H1 (cell line): ENCODE measurements around the gene CEP170. TPM values are rescaled to one million over a fixed set of nuclear protein-coding genes. Genes with fewer than 3 reads are reported as not detected.

ENCODE experiments used
- CTCF ChIA-PET: fragments of 300-600 bp; sonication (Branson Sonifier 250); formaldehyde crosslinking; loops from one replicate; lab custom pipeline; 2021; ENCODE audit not compliant: partially characterized antibody; lab: Charles Lee
- POLR2A ChIA-PET: fragments of 300-600 bp; sonication (Branson Sonifier 250); formaldehyde crosslinking; loops from one replicate; lab custom pipeline; 2021; ENCODE audit warnings: inconsistent platforms; ENCODE audit not compliant: partially characterized antibody; lab: Charles Lee
- DNase-seq, 2 experiments: peaks; one replicate each; pipeline versions ENCODE4 v3.0.0 to v3.0.0-alpha.2; 2010 to 2022; ENCODE audit warnings: low spot score in 2 of 2, low read depth in 1 of 2, mixed read lengths in 1 of 2
- FAIRE-seq: peaks from 2 replicates; lab custom pipeline; 2011; peaks lifted over from hg19 to GRCh38; lab: Jason Lieb, UNC
- H2AFZ ChIP-seq: 2 replicates; pipeline ENCODE4 v1.8.1; 2012; ENCODE audit warnings: low read length, inconsistent platforms
- H2AK5ac ChIP-seq: 2 replicates; pipeline ENCODE4 v1.6.1; 2013; ENCODE audit warnings: low read depth, low read length
- H2BK120ac ChIP-seq: replicated peaks from 2 replicates; pipeline ENCODE3; 2013; ENCODE audit warnings: low read depth, low read length, inconsistent platforms
- H2BK12ac ChIP-seq: 2 replicates; pipeline ENCODE4 v1.6.1; 2013; ENCODE audit warnings: low read depth, low read length
- H2BK15ac ChIP-seq: 2 replicates; pipeline ENCODE4 v1.6.1; 2013; ENCODE audit warnings: low read length
- H2BK20ac ChIP-seq: 2 replicates; pipeline ENCODE4 v1.6.1; 2013; ENCODE audit warnings: low read length
- H2BK5ac ChIP-seq: 2 replicates; pipeline ENCODE4 v1.6.1; 2013; ENCODE audit warnings: low read depth, low read length
- H3K14ac ChIP-seq: 2 replicates; pipeline ENCODE4 v1.6.1; 2013; ENCODE audit warnings: inconsistent platforms; ENCODE audit not compliant: insufficient read length
- H3K18ac ChIP-seq: 2 replicates; pipeline ENCODE4 v1.6.1; 2013; ENCODE audit warnings: low read length; ENCODE audit errors: extremely low read depth
- H3K23ac ChIP-seq: 2 replicates; pipeline ENCODE4 v1.6.1; 2013; ENCODE audit warnings: inconsistent platforms; ENCODE audit not compliant: insufficient read length
- H3K23me2 ChIP-seq: 2 replicates; pipeline ENCODE4 v1.6.1; 2013; ENCODE audit warnings: low read depth, low read length
- H3K27ac ChIP-seq: 2 replicates; pipeline ENCODE4 v1.6.1; 2011; ENCODE audit warnings: low read depth, low read length, inconsistent platforms
- H3K27me3 ChIP-seq, 4 experiments: replicated peaks in 1 of 4; 1 replicate in 1 of 4; 2 replicates in 3 of 4; pipeline versions ENCODE4 v1.6.1 to v1.8.1; 2011 to 2013; ENCODE audit warnings: low read length in 3 of 4, mild to moderate bottlenecking in 3 of 4, inconsistent platforms in 2 of 4, mixed read lengths in 2 of 4, moderate library complexity in 1 of 4; ENCODE audit not compliant: control insufficient read depth in 3 of 4, insufficient read depth in 3 of 4; ENCODE audit errors: extremely low read depth in 1 of 4
- H3K36me3 ChIP-seq, 4 experiments: 2 replicates each; pipeline versions ENCODE4 v1.6.1 to v1.8.1; 2011 to 2013; ENCODE audit warnings: mild to moderate bottlenecking in 4 of 4, low read length in 3 of 4, moderate library complexity in 2 of 4, control low read depth in 1 of 4, inconsistent platforms in 1 of 4; ENCODE audit not compliant: insufficient read depth in 4 of 4, control insufficient read depth in 2 of 4
- H3K4ac ChIP-seq: replicated peaks from 2 replicates; pipeline ENCODE3; 2013; ENCODE audit warnings: low read length, low read depth, mixed read lengths, inconsistent platforms; ENCODE audit not compliant: insufficient read length
- H3K4me1 ChIP-seq, 4 experiments: replicated peaks in 1 of 4; 1 replicate in 1 of 4; 2 replicates in 3 of 4; pipeline versions ENCODE4 v1.6.1 to v1.8.1; 2011 to 2013; ENCODE audit warnings: low read length in 3 of 4, inconsistent platforms in 2 of 4, mixed read lengths in 1 of 4; ENCODE audit not compliant: insufficient read depth in 4 of 4, control insufficient read depth in 3 of 4
- H3K4me2 ChIP-seq, 2 experiments: 2 replicates each; pipeline versions ENCODE4 v1.6.1 to v1.8.1; 2011 to 2013; ENCODE audit warnings: low read depth in 2 of 2, low read length in 2 of 2, control low read depth in 1 of 2, inconsistent platforms in 1 of 2, mild to moderate bottlenecking in 1 of 2; ENCODE audit not compliant: insufficient read depth in 1 of 2
- H3K4me3 ChIP-seq, 4 experiments: fragments of 200-600, 300-600 bp in 1 of 4; sonication (generic), shearing (Covaris generic), sonication (Bioruptor Twin) in 1 of 4; 2 replicates each; pipeline versions ENCODE4 v1.5.1 to v1.8.1; 2011 to 2016; ENCODE audit warnings: low read length in 4 of 4, low read depth in 3 of 4, control low read depth in 2 of 4, inconsistent platforms in 2 of 4, mild to moderate bottlenecking in 2 of 4, mixed read lengths in 1 of 4, moderate library complexity in 1 of 4; ENCODE audit not compliant: insufficient read depth in 2 of 4; ENCODE audit errors: extremely low read depth in 1 of 4
- H3K56ac ChIP-seq: replicated peaks from 2 replicates; pipeline ENCODE3; 2013; ENCODE audit warnings: low read depth, mild to moderate bottlenecking, mixed read lengths, low read length, inconsistent platforms; ENCODE audit not compliant: insufficient read length
- H3K79me1 ChIP-seq: 2 replicates; pipeline ENCODE4 v1.6.1; 2013; ENCODE audit warnings: low read depth, low read length, control low read depth
- H3K79me2 ChIP-seq, 2 experiments: 2 replicates each; pipeline versions ENCODE4 v1.6.1 to v1.8.1; 2012 to 2013; ENCODE audit warnings: low read length in 2 of 2, mild to moderate bottlenecking in 2 of 2, inconsistent platforms in 1 of 2; ENCODE audit not compliant: insufficient read depth in 2 of 2, control insufficient read depth in 1 of 2
- H3K9ac ChIP-seq, 4 experiments: replicated peaks in 1 of 4; 1 replicate in 1 of 4; 2 replicates in 3 of 4; pipeline versions ENCODE4 v1.6.1 to v1.8.1; 2011 to 2013; ENCODE audit warnings: low read depth in 3 of 4, low read length in 3 of 4, control low read depth in 2 of 4, mild to moderate bottlenecking in 2 of 4, moderate library complexity in 2 of 4, inconsistent platforms in 1 of 4; ENCODE audit errors: extremely low read depth in 1 of 4
- H3K9me3 ChIP-seq, 2 experiments: 2 replicates each; pipeline versions ENCODE4 v1.6.1 to v1.8.1; 2012 to 2013; ENCODE audit warnings: mild to moderate bottlenecking in 2 of 2, moderate library complexity in 2 of 2, control low read depth in 1 of 2, inconsistent platforms in 1 of 2, low read depth in 1 of 2, low read length in 1 of 2, mixed read lengths in 1 of 2; ENCODE audit not compliant: insufficient read depth in 2 of 2
- H4K20me1 ChIP-seq, 2 experiments: replicated peaks in 1 of 2; 2 replicates each; pipeline versions ENCODE3 to v1.8.1; 2011 to 2013; ENCODE audit warnings: inconsistent platforms in 2 of 2, low read length in 2 of 2, mild to moderate bottlenecking in 1 of 2; ENCODE audit not compliant: insufficient read depth in 2 of 2, control insufficient read depth in 1 of 2
- H4K5ac ChIP-seq: 2 replicates; pipeline ENCODE4 v1.6.1; 2013; ENCODE audit warnings: low read length, low read depth, mixed read lengths, inconsistent platforms; ENCODE audit not compliant: insufficient read length
- H4K8ac ChIP-seq: 2 replicates; pipeline ENCODE4 v1.8.0; 2013; ENCODE audit warnings: mild to moderate bottlenecking, moderate library complexity, low read length, inconsistent platforms; ENCODE audit not compliant: insufficient read depth; ENCODE audit errors: extremely low read depth
- H4K91ac ChIP-seq: replicated peaks from 2 replicates; pipeline ENCODE3; 2013; ENCODE audit warnings: low read length, mixed read lengths, inconsistent platforms; ENCODE audit not compliant: insufficient read length
- CEBPB ChIP-seq: IDR thresholded peaks from 2 replicates; pipeline ENCODE4 v1.6.1; 2012; ENCODE audit warnings: low read depth, low read length
- CHD2 ChIP-seq: IDR thresholded peaks from 2 replicates; pipeline ENCODE4 v1.6.1; 2012; ENCODE audit warnings: low read length, improper control_type of control experiment
- CTBP2 ChIP-seq: IDR thresholded peaks from 2 replicates; pipeline ENCODE4 v1.7.0; 2011; ENCODE audit warnings: borderline replicate concordance, mild to moderate bottlenecking, moderate library complexity, mixed read lengths, low read length; ENCODE audit not compliant: insufficient read depth, insufficient read length
- GTF2F1 ChIP-seq: IDR thresholded peaks from 2 replicates; pipeline ENCODE4 v1.6.1; 2012; ENCODE audit warnings: low read depth, low read length, improper control_type of control experiment, borderline replicate concordance
- HDAC2 ChIP-seq, 2 experiments: fragments of 300-600 bp in 1 of 2; sonication (generic) in 1 of 2; IDR thresholded peaks; 2 replicates each; pipeline ENCODE4 v1.6.1; 2011 to 2012; ENCODE audit warnings: low read depth in 2 of 2, low read length in 2 of 2, mild to moderate bottlenecking in 2 of 2, moderate library complexity in 2 of 2, borderline replicate concordance in 1 of 2, inconsistent platforms in 1 of 2
- JUN ChIP-seq: IDR thresholded peaks from 2 replicates; pipeline ENCODE4 v1.6.1; 2011; ENCODE audit warnings: low read depth, mild to moderate bottlenecking, improper control_type of control experiment, low read length
- PHF8 ChIP-seq: fragments of 200-600 bp; sonication (generic); conservative IDR thresholded peaks from 2 replicates; pipeline ENCODE4 v1.7.1; 2012; ENCODE audit warnings: low read depth, mild to moderate bottlenecking, inconsistent platforms, low read length, moderate library complexity
- RAD21 ChIP-seq, 2 experiments: IDR thresholded peaks in 1 of 2; conservative IDR thresholded peaks in 1 of 2; 2 replicates each; pipeline ENCODE4 v1.6.1; 2011; ENCODE audit warnings: low read depth in 2 of 2, low read length in 2 of 2, improper control_type of control experiment in 1 of 2, inconsistent platforms in 1 of 2, mild to moderate bottlenecking in 1 of 2, moderate library complexity in 1 of 2
- SIRT6 ChIP-seq: IDR thresholded peaks from one replicate; pipeline ENCODE4 v1.7.1; 2012; ENCODE audit warnings: low read length, inconsistent platforms
- SP1 ChIP-seq: IDR thresholded peaks from 2 replicates; pipeline ENCODE4 v1.6.1; 2011; ENCODE audit warnings: low read depth, low read length
- TAF7 ChIP-seq: optimal IDR thresholded peaks from 2 replicates; pipeline ENCODE3; 2011; ENCODE audit warnings: low read depth, mild to moderate bottlenecking, inconsistent platforms, low read length, moderate library complexity, borderline replicate concordance
- TBP ChIP-seq: IDR thresholded peaks from 2 replicates; pipeline ENCODE4 v1.6.1; 2011; ENCODE audit warnings: low read depth, low read length, improper control_type of control experiment
- WGBS, 2 experiments: shearing (Covaris generic) in 1 of 2; methylation state at CpG; one replicate each; pipeline versions ENCODE4 v1.1.6 to v1.1.7; 2013 to 2015; ENCODE audit warnings: low lambda C conversion rate in 2 of 2, mixed read lengths in 2 of 2, inconsistent platforms in 1 of 2, low coverage in 1 of 2, missing lambda C conversion rate in 1 of 2; ENCODE audit not compliant: insufficient replicate concordance in 2 of 2, insufficient coverage in 1 of 2, insufficient read length in 1 of 2; ENCODE audit errors: extremely low coverage in 1 of 2, missing lambda C conversion rate in 1 of 2; 5-methylcytosine and 5-hydroxymethylcytosine counted together
- polyA plus RNA-seq, 7 experiments: library from polyadenylated mRNA; depleted of rRNA in 3 of 7; stranded (reverse) in 5 of 7; unstranded in 2 of 7; fragments of >200 nt in 5 of 7; fragments of 200-250 nt in 2 of 7; gene quantifications; 1 replicate in 5 of 7; 2 replicates in 1 of 7; 4 replicates in 1 of 7; pipeline versions ENCODE4 v1.2.1 to v1.2.3, GENCODE V29; 2011 to 2013; ENCODE audit warnings: missing spikeins in 2 of 7, mixed read lengths in 2 of 7
- total RNA-seq: library from RNA; stranded (reverse); fragmentation: NEBNext Ultra II Directional; extraction: Animal tissue kit (Norgen Biotek cat#: 25700); gene quantifications from 2 replicates; pipeline ENCODE4 v1.2.1, GENCODE V29; 2021
- TF ChIP-seq, protein P1 (sequence below): IDR thresholded peaks from 2 replicates; pipeline ENCODE4 v1.6.1; 2012; ENCODE audit warnings: inconsistent platforms

Gene CEP170
- total and polyA plus RNA-seq, 2 of the 8 experiments (the other 6 are each of a cell fraction or from before 2014, with no cell fraction given): 33.1 to 97.2 TPM

DNA sequence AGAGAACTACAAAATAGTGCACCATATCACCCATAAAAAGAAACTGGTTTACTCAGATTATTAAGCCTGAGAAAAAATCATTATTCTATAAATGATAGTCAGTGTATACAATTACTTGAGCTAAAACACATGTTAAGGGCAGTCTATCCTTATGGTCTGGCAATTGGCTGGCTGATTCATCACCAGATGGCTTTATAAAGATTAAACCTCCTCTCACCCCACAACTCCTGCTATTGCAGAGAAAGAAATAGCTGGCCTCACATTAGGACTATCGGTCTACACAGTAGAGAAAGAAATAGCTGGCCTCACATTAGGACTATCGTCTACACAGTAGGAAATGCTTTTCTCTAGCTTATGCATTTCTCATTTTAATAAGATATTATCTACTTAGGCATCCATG is 21.2 kb downstream of the CEP170 start:
- CTCF ChIA-PET: interaction anchor here (0.6 to 1.7 kb wide), 6 partner anchors 9 to 260 kb away, joined by 3 to 5 read pairs (median 3); no protein-coding TSS in a partner anchor
- Histone ChIP-seq H3K9me3 (peaks cover 7 to 16% of the 10 kb centered on the region in 2 experiments; a peak in 3 of 4 replicates), H3K79me2 (peaks cover 0 to 97% of the 10 kb centered on the region in 2 experiments; a peak in 3 of 4 replicates), H3K23me2 (no peaks in the 10 kb centered on the region), H2BK5ac (no peak overlapping the region), H3K4ac (no peak overlapping the region), H2BK120ac (no peak overlapping the region), H2BK12ac (no peak overlapping the region), H3K79me1 (no peaks in the 10 kb centered on the region; the same call in 1 of the 2 replicates)
- TF ChIP-seq HDAC2 (IDR thresholded peaks at IDR 0.05; ENCODE audit: borderline replicate concordance in 1 of 2, low read depth in 2 of 2, low read length in 2 of 2): no peak
- no peak for TF ChIP-seq JUN
- no peak for TF ChIP-seq SIRT6
- TF ChIP-seq TAF7: no peak
- no peak for TF ChIP-seq GTF2F1
- TF ChIP-seq SP1: no peak
- TF ChIP-seq RAD21 (IDR thresholded peaks at IDR 0.05 in 1 of 2, conservative IDR thresholded peaks at IDR 0.05 in 1 of 2; ENCODE audit: low read depth in 2 of 2, low read length in 2 of 2): no peak
- no peak for TF ChIP-seq CHD2
- TF ChIP-seq CEBPB: no peak
- no peak for TF ChIP-seq PHF8
- TF ChIP-seq, protein P1, sequence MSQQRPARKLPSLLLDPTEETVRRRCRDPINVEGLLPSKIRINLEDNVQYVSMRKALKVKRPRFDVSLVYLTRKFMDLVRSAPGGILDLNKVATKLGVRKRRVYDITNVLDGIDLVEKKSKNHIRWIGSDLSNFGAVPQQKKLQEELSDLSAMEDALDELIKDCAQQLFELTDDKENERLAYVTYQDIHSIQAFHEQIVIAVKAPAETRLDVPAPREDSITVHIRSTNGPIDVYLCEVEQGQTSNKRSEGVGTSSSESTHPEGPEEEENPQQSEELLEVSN: no peak
- no peak for TF ChIP-seq CTBP2
- TF ChIP-seq TBP: no peak
- TF ChIP-seq, all 59 proteins: peak for 0
- Histone ChIP-seq H2AFZ (no peak overlapping the region), H3K27ac (no peak overlapping the region), H3K56ac (no peak overlapping the region), H4K8ac (no peak overlapping the region), H4K5ac (no peak overlapping the region), H3K14ac (no peak overlapping the region), H3K36me3 (peaks cover 0 to 28% (median 8%) of the 10 kb centered on the region in 4 experiments; a peak in 3 of 8 replicates), H3K4me1 (peaks cover 0 to 6% (median 0%) of the 10 kb centered on the region in 4 experiments; a peak in 2 of 7 replicates), H2BK20ac (no peak overlapping the region), H2AK5ac (no peak overlapping the region), H4K91ac (no peak overlapping the region), H4K20me1 (peaks cover 0 to 1% of the 10 kb centered on the region in 2 experiments), H2BK15ac (no peak overlapping the region), H3K4me2 (no peak overlapping the region), H3K18ac (no peak overlapping the region), H3K4me3 (no peak overlapping the region), H3K9ac (no peak overlapping the region), H3K23ac (no peak overlapping the region), H3K27me3 (no peaks in the 10 kb centered on the region)
- WGBS, 2 experiments: 81% methylated on average over 2 of the region's 2 CpGs; no CpG with 5 or more reads in 1 of the 2 experiments
- FAIRE-seq (no peak), DNase-seq (no peak)
- POLR2A ChIA-PET: interaction anchor here (1.2 kb wide), 1 partner anchor 19 kb away, joined by 3 read pairs; no protein-coding TSS in a partner anchor
